SK-N-SH treated with all-trans-retinoic acid at 6 μM for 48 hours (cell line): ENCODE data around the gene GALNT17.

Source experiments
- ATAC-seq: fragments of 200-7000 bp; cut with Tn5 transposase; 3 replicates; pipeline ENCODE4 v1.9.1; 2020; ENCODE audit warnings: mild to moderate bottlenecking, moderate library complexity
- ARNTL ChIP-seq: fragments of 450-650 bp; formaldehyde crosslinking; IDR thresholded peaks from 2 replicates; pipeline ENCODE4 v1.5.0; 2020; ENCODE audit warnings: low read depth, mild to moderate bottlenecking, moderate library complexity, borderline replicate concordance
- CREB5 ChIP-seq: fragments of 250-450 bp; sonication (Bioruptor Pico); IDR thresholded peaks from 2 replicates; pipeline ENCODE4 v1.5.1; 2020; ENCODE audit warnings: low read depth, mild to moderate bottlenecking, moderate library complexity
- CSDC2 ChIP-seq: fragments of 250-450 bp; sonication (Bioruptor Pico); IDR thresholded peaks from 2 replicates; pipeline ENCODE4 v1.5.0; 2020; ENCODE audit warnings: mild to moderate bottlenecking, moderate library complexity
- CSRNP3 ChIP-seq: fragments of 250-450 bp; sonication (Bioruptor Pico); IDR thresholded peaks from 2 replicates; pipeline ENCODE4 v1.5.1; 2021; ENCODE audit warnings: mild to moderate bottlenecking, moderate library complexity
- ESRRG ChIP-seq: fragments of 250-450 bp; sonication (Bioruptor Pico); IDR thresholded peaks from 2 replicates; pipeline ENCODE4 v1.6.1; 2021; ENCODE audit warnings: mild to moderate bottlenecking
- ISL1 ChIP-seq: fragments of 250-450 bp; sonication (Bioruptor Pico); IDR thresholded peaks from 2 replicates; pipeline ENCODE4 v2.1.2; 2022; ENCODE audit warnings: mild to moderate bottlenecking, moderate library complexity
- OSR1 ChIP-seq: fragments of 250-450 bp; sonication (Bioruptor Pico); IDR thresholded peaks from 2 replicates; pipeline ENCODE4 v1.8.0; 2022; ENCODE audit warnings: moderate library complexity, mild to moderate bottlenecking, inconsistent platforms
- RARB ChIP-seq: fragments of 250-450 bp; sonication (Bioruptor Pico); IDR thresholded peaks from 2 replicates; pipeline ENCODE4 v1.8.0; 2021; ENCODE audit warnings: mild to moderate bottlenecking, moderate library complexity
- SNAI2 ChIP-seq: fragments of 250-450 bp; sonication (Bioruptor Pico); IDR thresholded peaks from 2 replicates; pipeline ENCODE4 v1.5.0; 2020; ENCODE audit warnings: mild to moderate bottlenecking, moderate library complexity
- TCF4 ChIP-seq: fragments of 250-450 bp; sonication (Bioruptor Pico); IDR thresholded peaks from 2 replicates; pipeline ENCODE4 v1.8.0; 2021; ENCODE audit warnings: mild to moderate bottlenecking, moderate library complexity, borderline replicate concordance
- TOX ChIP-seq: fragments of 250-450 bp; sonication (Bioruptor Pico); IDR thresholded peaks from 2 replicates; pipeline ENCODE4 v1.8.0; 2021; ENCODE audit warnings: mild to moderate bottlenecking, moderate library complexity, borderline replicate concordance
- ZFP3 ChIP-seq: fragments of 250-450 bp; sonication (Bioruptor Pico); IDR thresholded peaks from 2 replicates; pipeline ENCODE4 v1.5.0; 2020; ENCODE audit warnings: mild to moderate bottlenecking, moderate library complexity
- ZFP30 ChIP-seq: fragments of 450-650 bp; formaldehyde crosslinking; IDR thresholded peaks from 2 replicates; pipeline ENCODE4 v1.5.0; 2022; ENCODE audit warnings: mild to moderate bottlenecking, moderate library complexity
- ZNF8 ChIP-seq: fragments of 450-650 bp; formaldehyde crosslinking; IDR thresholded peaks from 2 replicates; pipeline ENCODE4 v1.5.0; 2020; ENCODE audit warnings: mild to moderate bottlenecking, moderate library complexity
- TF ChIP-seq, protein P1 (sequence below): fragments of 250-450 bp; sonication (Bioruptor Pico); IDR thresholded peaks from 2 replicates; pipeline ENCODE4 v1.8.0; 2020; ENCODE audit warnings: mild to moderate bottlenecking, moderate library complexity, borderline replicate concordance
- TF ChIP-seq, protein P2 (sequence below): fragments of 250-450 bp; sonication (Bioruptor Pico); IDR thresholded peaks from 2 replicates; pipeline ENCODE4 v1.5.0; 2020; ENCODE audit warnings: mild to moderate bottlenecking, moderate library complexity
- TF ChIP-seq, protein P3 (sequence below): fragments of 250-450 bp; sonication (Bioruptor Pico); IDR thresholded peaks from 2 replicates; pipeline ENCODE4 v1.8.0; 2021; ENCODE audit warnings: low read depth, mild to moderate bottlenecking, moderate library complexity, borderline replicate concordance

Gene GALNT17

GRCh38 chr7:71221549-71221948 lies 89.6 kb downstream of the GALNT17 start:
- no peak for TF ChIP-seq ZNF8 (CRISPR knock-in tag)
- no peak for TF ChIP-seq SNAI2
- no peak for TF ChIP-seq ESRRG (CRISPR knock-in tag)
- no peak for TF ChIP-seq TCF4
- TF ChIP-seq, protein P1, sequence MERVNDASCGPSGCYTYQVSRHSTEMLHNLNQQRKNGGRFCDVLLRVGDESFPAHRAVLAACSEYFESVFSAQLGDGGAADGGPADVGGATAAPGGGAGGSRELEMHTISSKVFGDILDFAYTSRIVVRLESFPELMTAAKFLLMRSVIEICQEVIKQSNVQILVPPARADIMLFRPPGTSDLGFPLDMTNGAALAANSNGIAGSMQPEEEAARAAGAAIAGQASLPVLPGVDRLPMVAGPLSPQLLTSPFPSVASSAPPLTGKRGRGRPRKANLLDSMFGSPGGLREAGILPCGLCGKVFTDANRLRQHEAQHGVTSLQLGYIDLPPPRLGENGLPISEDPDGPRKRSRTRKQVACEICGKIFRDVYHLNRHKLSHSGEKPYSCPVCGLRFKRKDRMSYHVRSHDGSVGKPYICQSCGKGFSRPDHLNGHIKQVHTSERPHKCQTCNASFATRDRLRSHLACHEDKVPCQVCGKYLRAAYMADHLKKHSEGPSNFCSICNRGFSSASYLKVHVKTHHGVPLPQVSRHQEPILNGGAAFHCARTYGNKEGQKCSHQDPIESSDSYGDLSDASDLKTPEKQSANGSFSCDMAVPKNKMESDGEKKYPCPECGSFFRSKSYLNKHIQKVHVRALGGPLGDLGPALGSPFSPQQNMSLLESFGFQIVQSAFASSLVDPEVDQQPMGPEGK (CRISPR knock-in tag): no peak
- no peak for TF ChIP-seq ARNTL (CRISPR knock-in tag)
- TF ChIP-seq TOX (CRISPR knock-in tag): no peak
- TF ChIP-seq OSR1 (CRISPR knock-in tag): no peak
- TF ChIP-seq CREB5: no peak
- no peak for TF ChIP-seq ZFP30
- no peak for ATAC-seq

DNA sequence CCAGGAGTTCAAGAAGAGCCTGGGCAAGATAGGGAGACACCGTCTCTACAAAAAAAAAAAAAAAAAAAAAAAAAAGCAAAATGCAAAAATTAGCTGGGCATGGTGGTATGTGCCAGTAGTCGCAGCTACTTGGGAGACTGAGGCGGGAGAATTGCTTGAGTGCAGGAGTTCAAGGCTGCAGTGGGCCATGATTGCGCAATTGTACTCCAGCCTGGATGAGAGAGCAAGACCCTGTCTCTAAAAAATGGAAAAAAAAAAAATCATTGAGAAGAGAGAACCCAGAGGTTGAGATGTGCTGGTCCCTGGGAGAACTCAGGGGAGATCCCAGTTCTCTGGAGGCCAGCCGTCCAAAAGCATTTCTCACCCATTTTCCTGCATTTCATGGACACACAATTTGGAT lies 95.2 kb downstream of the GALNT17 start:
- TF ChIP-seq, protein P1 (CRISPR knock-in tag): no peak
- TF ChIP-seq, all 23 proteins: peak for 0
- no peak for ATAC-seq

DNA sequence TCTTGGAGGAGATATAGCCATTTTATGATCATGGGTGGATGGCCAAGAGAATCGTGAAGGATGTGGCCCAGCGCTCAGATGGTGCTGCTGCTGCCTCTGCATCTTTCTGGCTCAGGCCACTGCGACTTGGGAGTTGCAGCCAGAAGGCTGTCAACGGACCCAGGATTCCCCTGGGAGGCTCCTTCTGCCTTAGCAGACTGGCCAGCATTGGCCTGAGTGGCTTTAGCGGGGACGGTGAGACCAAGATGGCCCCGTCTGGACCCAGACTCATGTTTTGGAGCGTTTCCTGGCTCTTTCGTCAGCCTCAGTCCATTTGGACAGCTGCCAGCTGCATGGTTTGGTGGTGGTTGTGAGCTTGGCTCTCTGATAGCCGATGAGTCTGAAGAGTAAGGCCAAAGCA lies 97.2 kb downstream of the GALNT17 start:
- ATAC-seq: no peak
- TF ChIP-seq, protein P2, sequence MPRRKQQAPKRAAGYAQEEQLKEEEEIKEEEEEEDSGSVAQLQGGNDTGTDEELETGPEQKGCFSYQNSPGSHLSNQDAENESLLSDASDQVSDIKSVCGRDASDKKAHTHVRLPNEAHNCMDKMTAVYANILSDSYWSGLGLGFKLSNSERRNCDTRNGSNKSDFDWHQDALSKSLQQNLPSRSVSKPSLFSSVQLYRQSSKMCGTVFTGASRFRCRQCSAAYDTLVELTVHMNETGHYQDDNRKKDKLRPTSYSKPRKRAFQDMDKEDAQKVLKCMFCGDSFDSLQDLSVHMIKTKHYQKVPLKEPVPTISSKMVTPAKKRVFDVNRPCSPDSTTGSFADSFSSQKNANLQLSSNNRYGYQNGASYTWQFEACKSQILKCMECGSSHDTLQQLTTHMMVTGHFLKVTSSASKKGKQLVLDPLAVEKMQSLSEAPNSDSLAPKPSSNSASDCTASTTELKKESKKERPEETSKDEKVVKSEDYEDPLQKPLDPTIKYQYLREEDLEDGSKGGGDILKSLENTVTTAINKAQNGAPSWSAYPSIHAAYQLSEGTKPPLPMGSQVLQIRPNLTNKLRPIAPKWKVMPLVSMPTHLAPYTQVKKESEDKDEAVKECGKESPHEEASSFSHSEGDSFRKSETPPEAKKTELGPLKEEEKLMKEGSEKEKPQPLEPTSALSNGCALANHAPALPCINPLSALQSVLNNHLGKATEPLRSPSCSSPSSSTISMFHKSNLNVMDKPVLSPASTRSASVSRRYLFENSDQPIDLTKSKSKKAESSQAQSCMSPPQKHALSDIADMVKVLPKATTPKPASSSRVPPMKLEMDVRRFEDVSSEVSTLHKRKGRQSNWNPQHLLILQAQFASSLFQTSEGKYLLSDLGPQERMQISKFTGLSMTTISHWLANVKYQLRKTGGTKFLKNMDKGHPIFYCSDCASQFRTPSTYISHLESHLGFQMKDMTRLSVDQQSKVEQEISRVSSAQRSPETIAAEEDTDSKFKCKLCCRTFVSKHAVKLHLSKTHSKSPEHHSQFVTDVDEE (CRISPR knock-in tag): no peak
- TF ChIP-seq CREB5: no peak
- TF ChIP-seq RARB (CRISPR knock-in tag): no peak
- TF ChIP-seq ISL1: no peak
- no peak for TF ChIP-seq ZFP3 (CRISPR knock-in tag)
- no peak for TF ChIP-seq ZNF8 (CRISPR knock-in tag)
- no peak for TF ChIP-seq TOX (CRISPR knock-in tag)
- TF ChIP-seq, protein P3, sequence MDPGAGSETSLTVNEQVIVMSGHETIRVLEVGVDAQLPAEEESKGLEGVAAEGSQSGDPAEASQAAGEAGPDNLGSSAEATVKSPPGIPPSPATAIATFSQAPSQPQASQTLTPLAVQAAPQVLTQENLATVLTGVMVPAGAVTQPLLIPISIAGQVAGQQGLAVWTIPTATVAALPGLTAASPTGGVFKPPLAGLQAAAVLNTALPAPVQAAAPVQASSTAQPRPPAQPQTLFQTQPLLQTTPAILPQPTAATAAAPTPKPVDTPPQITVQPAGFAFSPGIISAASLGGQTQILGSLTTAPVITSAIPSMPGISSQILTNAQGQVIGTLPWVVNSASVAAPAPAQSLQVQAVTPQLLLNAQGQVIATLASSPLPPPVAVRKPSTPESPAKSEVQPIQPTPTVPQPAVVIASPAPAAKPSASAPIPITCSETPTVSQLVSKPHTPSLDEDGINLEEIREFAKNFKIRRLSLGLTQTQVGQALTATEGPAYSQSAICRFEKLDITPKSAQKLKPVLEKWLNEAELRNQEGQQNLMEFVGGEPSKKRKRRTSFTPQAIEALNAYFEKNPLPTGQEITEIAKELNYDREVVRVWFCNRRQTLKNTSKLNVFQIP (CRISPR knock-in tag): no peak

DNA sequence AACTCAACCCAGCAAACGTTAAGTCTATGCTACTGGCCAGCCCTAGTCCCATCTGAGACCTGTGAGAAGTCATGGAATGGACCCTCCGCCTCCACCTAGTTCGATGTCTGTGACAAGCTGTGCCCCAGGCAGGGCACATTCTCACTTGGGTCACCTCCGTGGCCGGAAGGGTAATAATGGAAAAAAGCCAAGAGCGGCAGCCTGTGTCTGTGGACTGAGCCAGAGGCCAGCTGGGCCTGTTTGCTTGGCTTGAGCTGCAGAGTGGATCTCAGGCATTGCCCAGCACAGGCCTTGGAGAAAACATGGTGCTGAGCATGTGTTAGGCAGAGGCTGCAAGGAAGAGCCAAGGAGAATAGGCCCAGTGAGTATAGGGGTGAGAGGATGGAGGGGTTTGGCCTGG lies 97.8 kb downstream of the GALNT17 start:
- ATAC-seq: no peak
- TF ChIP-seq TCF4 (no peak), ZFP3 (CRISPR knock-in tag) (no peak), ESRRG (CRISPR knock-in tag) (no peak), ISL1 (no peak), CREB5 (no peak), CSDC2 (CRISPR knock-in tag) (no peak), ZNF8 (CRISPR knock-in tag) (no peak), CSRNP3 (CRISPR knock-in tag) (no peak)
- TF ChIP-seq, protein P1 (CRISPR knock-in tag): no peak
- TF ChIP-seq, protein P3 (CRISPR knock-in tag): no peak
